CD4-positive, alpha-beta T cell (primary cell): ENCODE measurements around the gene NYNRIN. TPM values are rescaled to one million over a fixed set of nuclear protein-coding genes. Genes with fewer than 3 reads are reported as not detected.

ENCODE experiments used
- ATAC-seq: fragments of 200-7000 bp; cut with Tn5 transposase; one replicate; pipeline ENCODE4 v1.10.0; 2022; ENCODE audit warnings: mild to moderate bottlenecking; ENCODE audit not compliant: poor library complexity
- CTCF ChIA-PET: fragments of 350-600 bp; sonication (Branson Sonifier 250); formaldehyde crosslinking; loops from one replicate; lab custom pipeline; 2021; ENCODE audit warnings: antibody characterized with exemption, inconsistent platforms; lab: Charles Lee
- POLR2A ChIA-PET: fragments of 350-600 bp; sonication (Branson Sonifier 250); formaldehyde crosslinking; loops from one replicate; lab custom pipeline; 2021; ENCODE audit warnings: antibody characterized with exemption, inconsistent platforms; lab: Charles Lee
- DNase-seq, 14 experiments: peaks; one replicate each; pipeline ENCODE4 v3.0.0-alpha.2; 2013 to 2020; ENCODE audit warnings: mixed read lengths in 2 of 14
- H3K27ac ChIP-seq, 2 donors: one replicate each; pipeline versions ENCODE4 v1.5.1 to v1.7.0; 2013; ENCODE audit warnings: low read length in 2 of 2, low read depth in 1 of 2, mild to moderate bottlenecking in 1 of 2
- H3K27me3 ChIP-seq, 2 experiments: 1 replicate in 1 of 2; 2 replicates in 1 of 2; pipeline versions ENCODE4 v1.6.1 to v1.7.0; 2013; ENCODE audit warnings: low read length in 2 of 2, control low read depth in 1 of 2, mild to moderate bottlenecking in 1 of 2, moderate library complexity in 1 of 2; ENCODE audit not compliant: insufficient read depth in 2 of 2, control insufficient read depth in 1 of 2
- H3K36me3 ChIP-seq: one replicate; pipeline ENCODE4 v1.6.1; 2013; ENCODE audit warnings: low read length, control low read depth; ENCODE audit not compliant: insufficient read depth
- H3K4me1 ChIP-seq: one replicate; pipeline ENCODE4 v1.6.1; 2013; ENCODE audit warnings: low read length, control low read depth; ENCODE audit not compliant: insufficient read depth
- H3K4me3 ChIP-seq: one replicate; pipeline ENCODE4 v1.5.1; 2013; ENCODE audit warnings: mild to moderate bottlenecking, low read length, moderate library complexity
- H3K9me3 ChIP-seq, 2 experiments: 1 replicate in 1 of 2; 2 replicates in 1 of 2; pipeline versions ENCODE4 v1.6.1 to v1.7.0; 2013; ENCODE audit warnings: low read length in 2 of 2, mild to moderate bottlenecking in 2 of 2, control low read depth in 1 of 2, moderate library complexity in 1 of 2; ENCODE audit not compliant: control insufficient read depth in 1 of 2, insufficient read depth in 1 of 2
- H3K27ac Mint-ChIP-seq: one replicate; pipeline ENCODE4 v1.8.0; 2020; ENCODE audit warnings: mixed read lengths
- H3K27me3 Mint-ChIP-seq: one replicate; pipeline ENCODE4 v1.8.0; 2021; ENCODE audit warnings: mixed read lengths
- H3K36me3 Mint-ChIP-seq: one replicate; pipeline ENCODE4 v1.8.0; 2021; ENCODE audit warnings: low read depth, mixed read lengths
- H3K4me1 Mint-ChIP-seq: one replicate; pipeline ENCODE4 v1.8.0; 2021; ENCODE audit warnings: low read depth, mixed read lengths
- H3K4me3 Mint-ChIP-seq: one replicate; pipeline ENCODE4 v1.8.0; 2020; ENCODE audit warnings: mild to moderate bottlenecking, mixed read lengths
- H3K9me3 Mint-ChIP-seq: one replicate; pipeline ENCODE4 v1.8.0; 2020; ENCODE audit warnings: mixed read lengths
- intact Hi-C, 2 experiments: fragments of 100-400 bp; cut with DNase I in 1 of 2; cut with micrococcal nuclease in 1 of 2; formaldehyde crosslinking; loops; one replicate each; pipeline versions ENCODE4 v1.15.1 to v1.9.0; 2023 to 2025; cut with DNase I, micrococcal nuclease
- total RNA-seq, 174 experiments: library from RNA in 2 of 174; stranded (reverse) in 2 of 174; gene quantifications; one replicate each; pipeline ENCODE4 v1.2.3 and lab custom pipeline; 2021 to 2026
- TF ChIP-seq, protein P1 (sequence below): fragments of 200-600 bp; IDR thresholded peaks from one replicate; pipeline ENCODE4 v1.8.0; 2022; ENCODE audit warnings: antibody characterized with exemption, mild to moderate bottlenecking

Gene NYNRIN
- total RNA-seq, 2 experiments from 2014 or later = 0.08 to 0.25 TPM

DNA sequence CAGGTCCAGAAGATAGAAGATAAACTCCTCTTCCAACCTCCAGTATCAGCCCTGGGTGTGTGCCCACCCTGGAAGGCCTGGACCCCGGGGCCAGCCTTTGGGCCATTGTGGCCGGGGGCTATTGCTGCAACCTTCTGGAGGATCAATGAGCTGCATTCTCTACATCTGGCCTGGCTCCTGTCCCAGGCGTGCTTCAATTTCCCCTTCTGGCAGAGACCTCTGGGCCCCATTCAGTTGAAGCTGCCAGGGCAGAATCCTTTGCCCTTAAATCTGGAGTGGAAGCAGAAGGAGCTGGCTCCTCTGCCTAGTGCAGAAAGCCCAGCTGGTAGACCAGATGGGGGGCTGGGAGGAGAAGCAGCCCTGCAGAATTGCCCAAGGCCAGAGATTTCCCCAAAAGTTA lies 10.0 kb downstream of the NYNRIN start:
- H3K9me3 ChIP-seq = no peaks in the 10 kb centered on the region
- ATAC-seq = no peak
- H3K4me1 Mint-ChIP-seq = no peaks in the 10 kb centered on the region
- TF ChIP-seq, protein P1, sequence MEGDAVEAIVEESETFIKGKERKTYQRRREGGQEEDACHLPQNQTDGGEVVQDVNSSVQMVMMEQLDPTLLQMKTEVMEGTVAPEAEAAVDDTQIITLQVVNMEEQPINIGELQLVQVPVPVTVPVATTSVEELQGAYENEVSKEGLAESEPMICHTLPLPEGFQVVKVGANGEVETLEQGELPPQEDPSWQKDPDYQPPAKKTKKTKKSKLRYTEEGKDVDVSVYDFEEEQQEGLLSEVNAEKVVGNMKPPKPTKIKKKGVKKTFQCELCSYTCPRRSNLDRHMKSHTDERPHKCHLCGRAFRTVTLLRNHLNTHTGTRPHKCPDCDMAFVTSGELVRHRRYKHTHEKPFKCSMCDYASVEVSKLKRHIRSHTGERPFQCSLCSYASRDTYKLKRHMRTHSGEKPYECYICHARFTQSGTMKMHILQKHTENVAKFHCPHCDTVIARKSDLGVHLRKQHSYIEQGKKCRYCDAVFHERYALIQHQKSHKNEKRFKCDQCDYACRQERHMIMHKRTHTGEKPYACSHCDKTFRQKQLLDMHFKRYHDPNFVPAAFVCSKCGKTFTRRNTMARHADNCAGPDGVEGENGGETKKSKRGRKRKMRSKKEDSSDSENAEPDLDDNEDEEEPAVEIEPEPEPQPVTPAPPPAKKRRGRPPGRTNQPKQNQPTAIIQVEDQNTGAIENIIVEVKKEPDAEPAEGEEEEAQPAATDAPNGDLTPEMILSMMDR = no peak
- DNase-seq = no peak
- peaks cover 0 to 10% of the 10 kb centered on the region in 2 experiments for H3K27me3 ChIP-seq
- no peak overlapping the region for H3K27ac ChIP-seq
- no peak overlapping the region for H3K27ac Mint-ChIP-seq
- H3K36me3 Mint-ChIP-seq = no peaks in the 10 kb centered on the region
- H3K4me1 ChIP-seq = no peaks in the 10 kb centered on the region
- no peaks in the 10 kb centered on the region for H3K9me3 Mint-ChIP-seq
- no peak overlapping the region for H3K4me3 Mint-ChIP-seq
- no peaks in the 10 kb centered on the region for H3K36me3 ChIP-seq
- ChIA-PET POLR2A (interaction anchor here (1.0 to 1.8 kb wide), 2 partner anchors 10 to 23 kb away, joined by 3 to 4 read pairs; partner anchors contain the start of gene NYNRIN), CTCF (interaction anchor here (1.1 to 1.2 kb wide), 2 partner anchors 23 to 165 kb away, joined by 3 to 4 read pairs; no protein-coding TSS in a partner anchor)
- no peak overlapping the region for H3K4me3 ChIP-seq
- intact Hi-C loops = no loop called here
- peaks cover 25% of the 10 kb centered on the region for H3K27me3 Mint-ChIP-seq

DNA sequence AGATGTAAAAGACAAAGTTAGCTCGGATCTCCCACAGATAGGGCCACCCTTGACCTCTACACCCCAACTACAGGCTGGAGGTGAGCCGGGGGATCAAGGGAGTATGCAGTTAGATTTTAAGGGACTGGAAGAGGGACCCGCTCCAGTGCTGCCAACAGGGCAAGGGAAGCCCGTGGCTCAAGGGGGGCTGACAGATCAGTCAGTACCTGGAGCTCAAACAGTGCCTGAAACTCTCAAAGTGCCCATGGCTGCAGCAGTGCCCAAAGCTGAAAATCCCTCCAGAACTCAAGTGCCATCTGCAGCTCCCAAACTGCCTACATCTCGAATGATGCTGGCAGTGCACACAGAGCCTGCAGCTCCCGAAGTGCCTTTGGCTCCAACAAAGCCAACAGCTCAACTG lies 10.4 kb downstream of the NYNRIN start:
- H3K27me3 Mint-ChIP-seq = peaks cover 21% of the 10 kb centered on the region
- DNase-seq = no peak
- POLR2A ChIA-PET = interaction anchor here (1.0 to 1.8 kb wide), 2 partner anchors 10 to 22 kb away, joined by 3 to 4 read pairs; partner anchors contain the start of gene NYNRIN

DNA sequence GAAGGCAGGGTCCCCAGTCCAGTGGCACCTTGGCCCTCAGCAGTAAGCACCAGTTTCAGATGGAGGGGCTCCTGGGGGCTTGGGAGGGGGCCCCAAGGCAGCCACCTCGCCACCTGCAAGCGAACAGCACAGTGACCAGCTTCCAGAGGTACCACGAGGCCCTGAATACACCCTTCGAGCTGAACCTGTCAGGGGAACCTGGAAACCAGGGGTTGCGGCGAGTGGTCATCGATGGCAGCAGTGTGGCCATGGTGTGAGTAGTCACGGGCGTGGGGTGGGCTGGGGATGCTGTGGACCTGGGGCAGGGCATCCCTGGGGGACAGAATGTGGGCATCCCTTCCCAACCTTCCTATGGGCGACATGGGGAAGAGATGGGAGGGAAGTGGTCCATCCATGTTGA lies 11.2 kb downstream of the NYNRIN start:
- Mint-ChIP-seq H3K4me3 (no peak overlapping the region), H3K27ac (no peak overlapping the region), H3K4me1 (no peaks in the 10 kb centered on the region), H3K9me3 (no peaks in the 10 kb centered on the region), H3K36me3 (no peaks in the 10 kb centered on the region), H3K27me3 (peaks cover 13% of the 10 kb centered on the region)
- DNase-seq (no peak), ATAC-seq (no peak)
- intact Hi-C loops = no loop called here
- Histone ChIP-seq H3K36me3 (no peaks in the 10 kb centered on the region), H3K27me3 (peaks cover 0 to 10% of the 10 kb centered on the region in 2 experiments), H3K4me3 (no peak overlapping the region), H3K27ac (no peak overlapping the region), H3K4me1 (no peaks in the 10 kb centered on the region), H3K9me3 (no peaks in the 10 kb centered on the region)
- ChIA-PET POLR2A (interaction anchor here (1.8 kb wide), 1 partner anchor 11 kb away, joined by 4 read pairs; the partner anchor contains the start of gene NYNRIN), CTCF (interaction anchor here (1.1 to 1.2 kb wide), 2 partner anchors 22 to 166 kb away, joined by 3 to 4 read pairs; no protein-coding TSS in a partner anchor)
- TF ChIP-seq, protein P1 = no peak

More for the DNA sequence above, 10.4 kb downstream of the NYNRIN start:
- H3K27ac ChIP-seq = no peak overlapping the region
- no peak overlapping the region for H3K4me3 ChIP-seq
- H3K4me3 Mint-ChIP-seq = no peak overlapping the region
- CTCF ChIA-PET = interaction anchor here (1.1 to 1.2 kb wide), 2 partner anchors 22 to 166 kb away, joined by 3 to 4 read pairs; no protein-coding TSS in a partner anchor
- H3K4me1 ChIP-seq = no peaks in the 10 kb centered on the region
- H3K27me3 ChIP-seq = peaks cover 0 to 10% of the 10 kb centered on the region in 2 experiments
- no peaks in the 10 kb centered on the region for H3K36me3 Mint-ChIP-seq
- no peak for ATAC-seq
- H3K9me3 Mint-ChIP-seq = no peaks in the 10 kb centered on the region
- no peak overlapping the region for H3K27ac Mint-ChIP-seq
- no peaks in the 10 kb centered on the region for H3K4me1 Mint-ChIP-seq
- no peaks in the 10 kb centered on the region for H3K9me3 ChIP-seq
- H3K36me3 ChIP-seq = no peaks in the 10 kb centered on the region
- intact Hi-C loops = no loop called here
- TF ChIP-seq, protein P1 = no peak
